Stimulated activated CD4-positive, alpha-beta T cell treated with anti-CD3 and anti-CD28 coated beads, Interleukin-4, amount 100 ng/mL, for 1 hour (primary cell): ENCODE results near the gene TAGLN.

ENCODE experiments used
- DNase-seq: peaks from one replicate; pipeline ENCODE4 v3.0.0-alpha.2; 2020

The TAGLN gene

DNA sequence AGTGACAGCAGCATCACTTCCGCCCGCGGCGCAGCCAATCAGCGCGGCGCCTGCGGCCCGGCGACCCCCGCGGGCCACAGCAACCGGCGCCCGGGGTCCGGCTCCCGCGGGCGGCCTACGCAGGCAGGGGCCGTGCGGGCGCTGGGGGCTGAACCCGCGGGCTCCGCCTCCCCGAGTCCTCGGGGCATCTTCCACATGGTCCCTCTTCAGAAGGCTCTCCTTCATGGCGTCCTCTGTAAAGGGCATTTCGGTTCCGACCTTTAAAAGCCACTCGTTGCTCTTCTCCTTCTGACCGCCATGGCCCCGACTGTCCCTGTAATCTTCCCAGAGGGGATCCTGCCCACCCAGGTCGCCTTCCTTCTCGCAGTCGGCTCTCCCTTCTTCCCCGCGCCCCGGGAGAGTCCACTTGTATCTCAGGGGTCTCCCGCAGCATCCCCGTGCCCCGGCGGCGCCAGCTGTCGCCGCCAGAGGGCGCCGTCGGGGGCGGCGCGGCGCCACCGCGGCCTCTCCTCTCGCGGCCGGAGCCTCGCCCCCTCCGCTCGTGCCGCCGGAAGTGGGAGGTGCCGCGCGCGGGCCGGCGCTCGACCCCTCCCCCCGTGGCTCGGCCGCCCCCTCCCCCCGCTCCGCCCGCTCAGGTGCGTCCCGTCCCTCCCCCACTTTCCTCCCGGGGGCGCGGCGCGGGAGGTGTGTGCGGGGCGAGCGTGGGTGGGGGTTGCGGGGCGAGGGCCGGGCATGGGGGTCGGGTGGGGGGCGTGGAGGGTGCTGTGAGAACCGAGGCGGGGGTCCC, 33.1 kb downstream of the TAGLN start, which contains the start of gene RNF214:
RNF214 (plus strand) TSS at position 580 of the 787 bp plus-strand sequence. CDS start 1,602 bp downstream, outside the sequence.
- DNase-seq, result peak; percentile 76

DNA sequence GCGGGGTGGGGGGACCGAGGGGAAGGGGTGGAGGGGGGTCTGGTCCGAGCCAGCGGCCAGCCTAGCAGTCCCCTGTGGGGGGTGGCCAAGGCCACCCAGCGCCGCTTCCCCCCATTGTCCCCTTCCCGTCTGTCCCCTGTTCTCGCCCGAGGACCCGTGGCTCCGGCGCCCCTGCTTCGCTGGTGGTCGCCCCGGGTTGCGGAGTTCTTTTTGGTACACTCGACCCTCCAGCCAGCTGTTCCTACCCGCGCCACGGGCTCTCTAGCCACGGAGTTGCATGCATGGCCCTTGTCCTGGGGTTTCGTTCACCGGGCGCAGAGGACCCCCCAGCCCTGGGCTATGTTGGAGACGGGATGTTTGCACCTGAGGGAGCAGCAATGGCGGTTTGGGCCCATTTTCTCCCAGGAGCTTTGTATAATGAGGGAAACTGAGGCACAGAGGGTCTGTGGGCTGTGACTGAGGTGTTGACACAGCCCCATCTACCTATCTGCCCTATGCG, 33.8 kb downstream of the TAGLN start:
- DNase-seq, result no peak

DNA sequence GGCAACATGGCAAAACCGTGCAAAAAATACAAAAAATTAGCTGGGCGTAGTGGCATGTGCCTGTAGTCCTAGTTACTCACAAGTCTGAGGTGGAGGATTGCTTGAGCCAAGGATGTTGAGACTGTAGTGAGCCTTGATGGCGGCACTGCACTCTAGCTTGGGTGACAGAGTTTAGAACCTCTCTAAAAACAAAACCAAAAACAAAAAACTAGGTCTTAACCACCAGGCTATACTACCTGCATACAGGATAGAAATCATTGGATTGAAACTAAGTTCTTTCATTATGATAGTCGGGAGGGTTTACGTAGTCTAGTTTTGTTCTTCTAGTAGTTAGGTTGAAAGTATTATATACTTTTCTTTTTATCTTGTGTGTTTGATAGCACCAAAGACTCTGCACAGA, 39.1 kb downstream of the TAGLN start:
- DNase-seq, result no peak

DNA sequence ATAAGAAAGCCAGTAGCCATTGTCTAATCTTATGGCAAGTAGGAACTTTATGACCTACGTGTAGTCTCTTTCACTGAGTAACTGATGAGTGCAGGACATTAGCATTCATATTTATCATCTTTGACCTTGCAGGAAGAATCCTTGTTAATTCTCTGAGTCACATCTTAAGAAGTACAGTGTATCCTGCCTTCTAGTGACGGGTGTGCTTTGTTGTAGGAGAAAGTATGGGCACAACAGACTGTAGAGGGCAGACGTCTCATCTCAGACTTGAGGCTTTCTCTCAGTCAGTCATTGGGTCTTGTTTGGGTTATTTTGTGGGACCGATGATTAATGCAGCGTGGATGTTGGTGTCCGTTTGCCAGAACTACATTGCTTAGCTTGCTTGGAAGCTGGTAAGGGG, 40.1 kb downstream of the TAGLN start:
- no peak for DNase-seq

DNA sequence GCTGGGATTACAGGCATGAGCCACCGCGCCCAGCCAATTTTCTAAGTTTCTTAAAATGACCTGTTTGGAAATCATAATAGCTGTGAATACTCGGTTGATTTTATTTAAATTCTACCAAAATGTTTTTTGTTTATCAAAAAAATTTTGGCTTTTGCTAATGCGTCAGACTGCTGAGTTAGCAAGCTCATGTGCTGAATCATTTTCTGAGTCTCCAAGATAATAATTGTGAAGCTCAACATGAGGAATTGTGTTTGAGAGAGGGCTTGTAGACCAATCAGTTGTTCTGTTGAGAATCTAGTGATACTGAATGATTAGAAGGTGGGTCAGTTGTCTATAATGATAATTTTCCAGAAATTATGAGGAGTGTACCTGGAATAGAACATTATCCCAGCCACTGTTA, 49.2 kb downstream of the TAGLN start:
- DNase-seq, result no peak

DNA sequence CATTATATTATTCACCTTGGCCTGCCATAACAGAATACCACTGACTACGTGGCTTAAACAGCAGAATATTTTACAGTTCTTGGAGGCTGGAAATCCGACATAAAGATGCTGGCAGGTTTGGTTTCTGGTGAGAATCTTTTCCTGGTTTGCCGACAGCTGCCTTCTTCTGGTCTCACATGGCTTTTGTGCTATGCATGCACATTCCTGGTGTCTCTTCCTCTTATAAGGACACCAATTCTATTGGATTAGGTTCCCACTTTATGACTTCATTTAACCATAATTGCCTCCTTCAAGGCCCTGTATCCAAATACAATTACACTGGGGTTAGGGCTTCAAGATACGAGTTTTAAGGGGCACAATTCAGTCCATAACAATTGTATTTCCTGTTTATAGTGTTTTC, 50.4 kb downstream of the TAGLN start:
- no peak for DNase-seq

DNA sequence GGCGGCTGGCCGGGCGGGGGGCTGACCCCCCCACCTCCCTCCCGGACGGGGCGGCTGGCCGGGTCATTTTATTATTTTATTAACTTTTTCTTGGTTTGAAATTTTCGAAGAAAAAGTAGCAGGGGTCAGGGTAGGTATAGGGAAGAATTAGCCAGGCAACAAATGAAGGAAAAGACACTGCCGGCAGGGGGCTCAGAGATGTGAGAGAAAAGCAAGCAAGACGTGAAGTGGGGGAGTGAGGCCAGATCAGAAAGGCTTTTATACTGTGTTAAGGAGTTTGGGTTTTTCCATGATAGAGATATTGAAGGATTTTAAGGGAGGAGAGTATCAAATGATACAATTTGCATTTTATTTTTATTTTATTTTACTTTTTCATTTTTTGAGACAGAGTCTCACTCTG, 52.3 kb downstream of the TAGLN start:
- DNase-seq, result no peak

DNA sequence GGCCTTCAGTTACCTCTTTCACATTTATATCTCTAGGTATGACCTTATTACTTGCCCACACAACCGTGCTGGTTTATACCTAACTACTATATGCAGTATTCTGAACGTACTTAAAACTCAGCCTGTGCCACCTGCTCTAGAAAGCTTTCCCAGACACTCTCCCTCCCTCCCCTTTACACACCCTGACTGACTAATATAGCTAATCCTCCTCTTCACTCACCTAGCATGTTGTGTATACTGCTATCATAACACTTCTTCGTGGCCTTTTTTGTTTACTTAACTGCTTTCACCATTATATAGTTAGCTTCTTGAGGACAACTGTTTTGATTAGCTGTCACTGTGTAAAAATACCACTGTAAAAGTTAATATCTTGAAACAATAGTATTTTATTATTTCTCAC, 56.8 kb downstream of the TAGLN start:
- no peak for DNase-seq

DNA sequence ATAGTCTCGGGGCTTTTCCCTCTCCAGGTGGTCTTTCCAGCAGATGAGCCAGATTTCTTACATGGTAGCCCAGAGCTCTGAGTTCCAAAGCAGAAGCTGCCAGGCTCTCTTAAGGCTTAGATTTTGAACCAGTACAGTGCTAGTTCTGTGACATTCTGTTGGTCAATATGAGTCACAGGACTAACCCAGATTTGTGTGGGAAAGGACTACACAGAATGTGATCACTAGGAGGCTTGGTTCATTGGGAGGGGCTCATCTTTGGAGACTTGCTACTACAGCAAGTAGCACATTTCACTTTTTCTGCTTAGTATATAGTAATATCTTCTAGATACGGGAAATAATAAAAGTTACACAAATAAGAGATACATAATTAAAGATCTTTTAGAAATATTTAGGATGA, 57.4 kb downstream of the TAGLN start:
- no peak for DNase-seq
